Measurements from ENCODE around the gene ADGRF5. TPM values are rescaled to one million over a fixed set of nuclear protein-coding genes. Genes with fewer than 3 reads are reported as not detected.

ADGRF5 gene
- total RNA-seq, 4 donors from 2014 or later, result 17.0 to 37.8 (median 29.1) TPM

GRCh38 chr6:46954837-46955451, 33.2 kb upstream of the ADGRF5 start:
- Histone ChIP-seq H3K4me1 (no peaks in the 10 kb centered on the region), H3K9me3 (no peaks in the 10 kb centered on the region), H3K27me3 (no peaks in the 10 kb centered on the region), H3K36me3 (no peaks in the 10 kb centered on the region), H3K4me3 (peak overlapping the region in 3 of 4 donors; percentile 8 to 32 (median 31)), H3K27ac (replicated peaks in 1 of 4) (peak overlapping the region in 1 of 4 donors; percentile 7)
- 39% methylated on average over 4 of the region's 4 CpGs for WGBS
- TF ChIP-seq EP300 (IDR thresholded peaks at IDR 0.05), result no peak
- no peak for TF ChIP-seq POLR2A (IDR thresholded peaks at IDR 0.05; ENCODE audit: low read depth)
- TF ChIP-seq POLR2AphosphoS5 (IDR thresholded peaks at IDR 0.05), result no peak
- no peak for TF ChIP-seq CTCF (IDR thresholded peaks at IDR 0.05)
- no peak for DNase-seq (ENCODE audit: extremely low spot score)
- intact Hi-C loops (cut with DNase I), result no loop called here

- Histone ChIP-seq H3K4me3 (peak overlapping the region; percentile 8 to 32 (median 20)), H3K27me3 (no peaks in the 10 kb centered on the region), H3K9me3 (no peaks in the 10 kb centered on the region), H3K36me3 (no peaks in the 10 kb centered on the region), H3K4me1 (peaks cover 0 to 7% (median 2%) of the 10 kb centered on the region in 4 donors), H3K27ac (replicated peaks in 1 of 4) (no peak overlapping the region)
- intact Hi-C loops (cut with DNase I), result no loop called here
- TF ChIP-seq POLR2A (IDR thresholded peaks at IDR 0.05; ENCODE audit: low read depth) (no peak), CTCF (IDR thresholded peaks at IDR 0.05) (no peak), EP300 (IDR thresholded peaks at IDR 0.05) (no peak), POLR2AphosphoS5 (IDR thresholded peaks at IDR 0.05) (no peak)
- WGBS, result 69% methylated on average over 4 of the region's 4 CpGs
- no peak for DNase-seq (ENCODE audit: extremely low spot score)
Measured at GRCh38 chr6:46953921-46954320, 32.2 kb upstream of the ADGRF5 start.

- no peak for TF ChIP-seq CTCF (IDR thresholded peaks at IDR 0.05)
- peak; percentile 37 for TF ChIP-seq EP300 (IDR thresholded peaks at IDR 0.05)
- TF ChIP-seq POLR2A (IDR thresholded peaks at IDR 0.05; ENCODE audit: low read depth), result no peak
- peak; percentile 41 to 46 for TF ChIP-seq POLR2AphosphoS5 (IDR thresholded peaks at IDR 0.05)
- DNase-seq (ENCODE audit: extremely low spot score), result no peak
- Histone ChIP-seq H3K27ac (replicated peaks in 1 of 4) (peak overlapping the region; percentile 22 to 63 (median 50)), H3K27me3 (no peaks in the 10 kb centered on the region), H3K9me3 (no peaks in the 10 kb centered on the region), H3K4me1 (peaks cover 0 to 8% (median 6%) of the 10 kb centered on the region in 4 donors), H3K4me3 (no peak overlapping the region), H3K36me3 (no peaks in the 10 kb centered on the region)
- WGBS, result 80% methylated on average over 8 of the region's 8 CpGs
- intact Hi-C loops (cut with DNase I), result no loop called here
Measured at GRCh38 chr6:46949632-46950280, 28.0 kb upstream of the ADGRF5 start.

GRCh38 chr6:46948699-46949098, 27.0 kb upstream of the ADGRF5 start:
- Histone ChIP-seq H3K36me3 (no peaks in the 10 kb centered on the region), H3K27me3 (no peaks in the 10 kb centered on the region), H3K4me1 (peaks cover 0 to 8% (median 6%) of the 10 kb centered on the region in 4 donors), H3K27ac (replicated peaks in 1 of 4) (peak overlapping the region; percentile 22 to 51 (median 40)), H3K4me3 (no peak overlapping the region), H3K9me3 (no peaks in the 10 kb centered on the region)
- WGBS, result 76% methylated on average over 8 of the region's 8 CpGs
- DNase-seq (ENCODE audit: extremely low spot score), result no peak
- TF ChIP-seq POLR2AphosphoS5 (IDR thresholded peaks at IDR 0.05) (peak; percentile 40 to 61), POLR2A (IDR thresholded peaks at IDR 0.05; ENCODE audit: low read depth) (no peak)
- intact Hi-C loops (cut with DNase I), result no loop called here

- H3K36me3 ChIP-seq, result no peaks in the 10 kb centered on the region
- WGBS, result 66% methylated on average over 5 of the region's 5 CpGs
- H3K27me3 ChIP-seq, result no peaks in the 10 kb centered on the region
- H3K9me3 ChIP-seq, result no peaks in the 10 kb centered on the region
- intact Hi-C loops (cut with DNase I), result no loop called here
- no peak overlapping the region for H3K4me3 ChIP-seq
- H3K27ac ChIP-seq (replicated peaks in 1 of 4), result peak overlapping the region in 2 of 4 donors; percentile 3 to 5
- H3K4me1 ChIP-seq, result peaks cover 0 to 8% (median 6%) of the 10 kb centered on the region in 4 donors
- TF ChIP-seq POLR2AphosphoS5 (IDR thresholded peaks at IDR 0.05) (no peak), CTCF (IDR thresholded peaks at IDR 0.05) (no peak), POLR2A (IDR thresholded peaks at IDR 0.05; ENCODE audit: low read depth) (no peak), EP300 (IDR thresholded peaks at IDR 0.05) (no peak)
- DNase-seq (ENCODE audit: extremely low spot score), result no peak
Measured at GRCh38 chr6:46947497-46947896, 25.8 kb upstream of the ADGRF5 start.
